Kasumi-1 (cell line): ENCODE results near the gene FN3KRP.

Experiments used
- DNase-seq, 2 experiments: peaks; one replicate each; lab custom pipeline; 2025; lab: John Stamatoyannopoulos, UW

Gene FN3KRP

GRCh38 chr17:82687871-82688270 is 28.6 kb upstream of the FN3KRP start:
- DNase-seq, result no peak

GRCh38 chr17:82689077-82689476 is 27.4 kb upstream of the FN3KRP start:
- no peak for DNase-seq

- no peak for DNase-seq
These were observed 25.6 kb upstream of the FN3KRP start for GRCh38 chr17:82690786-82691489.

DNA sequence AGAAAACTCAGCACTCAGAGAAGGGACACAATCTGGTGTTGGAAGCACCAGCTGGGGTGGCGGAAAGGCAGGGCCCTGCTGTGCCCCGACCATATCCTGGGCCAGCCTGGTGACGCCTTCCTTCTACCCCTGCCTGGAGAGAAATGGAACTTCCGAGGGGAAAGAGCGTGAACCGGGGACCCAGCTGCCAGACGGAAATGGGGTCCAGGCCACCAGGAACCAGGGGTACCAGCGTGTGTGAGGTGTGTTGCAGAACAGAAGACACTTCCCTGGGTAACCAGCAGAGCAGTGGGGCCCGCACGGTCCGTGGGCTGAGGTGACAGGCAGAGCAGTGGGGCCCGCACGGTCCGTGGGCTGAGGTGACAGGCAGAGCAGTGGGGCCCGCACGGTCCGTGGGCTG is 24.8 kb upstream of the FN3KRP start:
- no peak for DNase-seq

DNA sequence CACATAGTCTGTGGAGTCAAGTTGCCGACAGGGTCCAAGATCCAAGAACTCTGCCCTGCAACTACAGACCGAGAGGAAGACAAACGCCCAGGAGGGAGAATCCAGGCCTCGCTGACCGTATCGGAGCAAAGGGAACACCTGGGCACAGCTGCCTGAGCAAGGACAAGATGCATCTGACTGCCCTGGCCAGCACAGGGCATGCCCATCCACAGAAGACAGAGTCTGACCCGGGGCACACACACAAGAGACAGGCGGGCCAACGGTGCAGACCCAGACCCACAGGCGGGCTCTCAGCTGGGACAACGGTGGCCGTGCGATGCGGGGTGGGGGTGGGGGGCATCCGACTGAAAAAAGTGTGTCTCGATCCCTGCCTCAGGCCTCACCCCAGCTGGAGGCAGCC is 24.2 kb upstream of the FN3KRP start:
- DNase-seq, result no peak

GRCh38 chr17:82693168-82693867 is 23.2 kb upstream of the FN3KRP start:
- no peak for DNase-seq

DNA sequence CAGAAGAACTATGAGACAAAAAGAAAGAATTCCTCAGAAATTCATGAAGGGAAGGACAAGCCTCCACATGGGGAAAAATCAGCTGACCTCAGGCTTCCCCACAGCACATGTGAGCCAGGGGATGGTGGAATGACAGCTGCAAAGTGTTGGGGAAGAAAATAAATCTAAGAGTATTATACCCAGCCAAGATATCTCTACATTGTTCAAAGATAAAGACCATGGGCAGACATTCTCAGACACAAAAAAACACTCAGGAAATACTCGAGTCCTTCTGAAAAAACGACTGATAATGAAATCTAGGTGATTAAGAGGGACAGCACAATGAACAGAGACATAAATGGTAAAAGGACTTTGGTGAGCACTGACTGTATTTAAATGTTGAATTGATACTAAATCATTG is 21.9 kb upstream of the FN3KRP start:
- no peak for DNase-seq

- no peak for DNase-seq
These were observed 20.2 kb upstream of the FN3KRP start for GRCh38 chr17:82696259-82696658.

DNA sequence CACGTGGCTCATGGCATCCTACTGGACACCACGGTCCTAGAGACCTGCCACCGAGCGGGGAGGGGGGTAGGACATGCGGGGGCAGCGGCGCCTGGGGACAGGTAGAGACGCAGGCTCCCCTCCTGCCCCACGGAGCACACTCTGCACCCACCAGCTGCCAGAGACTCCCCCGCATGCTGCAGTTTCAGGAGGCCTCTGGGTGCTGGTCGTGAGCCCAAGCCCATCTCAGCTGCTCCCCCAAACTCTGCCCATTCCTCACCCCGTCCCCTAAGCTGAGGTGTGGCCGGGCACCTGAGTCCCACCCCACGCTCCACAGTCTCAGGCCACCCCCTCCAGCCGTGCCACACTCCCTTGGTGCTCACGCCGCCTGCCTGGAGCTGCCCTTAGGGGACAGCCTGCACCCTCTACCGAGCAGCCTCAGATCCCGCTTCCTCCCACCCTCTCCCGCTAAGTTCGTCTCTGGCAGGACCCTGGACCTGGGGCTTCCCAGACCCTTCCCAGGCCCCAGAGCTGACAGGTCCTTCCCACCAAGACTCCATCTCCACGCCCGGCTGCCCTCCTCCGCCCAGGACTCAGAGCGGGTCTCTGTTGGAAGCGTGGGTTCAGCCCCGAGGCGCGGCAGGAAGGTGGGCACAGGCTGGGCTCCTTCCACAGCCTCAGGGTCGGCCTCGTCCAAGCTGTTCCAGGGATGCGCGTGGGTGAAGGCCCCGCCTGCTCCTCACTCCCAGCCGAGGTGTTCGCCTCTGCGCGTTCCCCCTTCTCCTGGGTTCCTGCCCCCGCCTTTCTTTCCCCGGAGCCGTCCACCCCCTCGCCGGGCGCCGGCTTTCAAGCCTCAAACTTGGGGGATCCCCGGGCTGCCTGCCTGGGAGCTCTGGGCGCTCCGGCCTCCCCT is 19.3 kb upstream of the FN3KRP start:
- DNase-seq, result no peak

- no peak for DNase-seq
These were observed 18.8 kb upstream of the FN3KRP start for GRCh38 chr17:82697808-82698064.

- DNase-seq, result peak; percentile 100
These were observed 18.2 kb upstream of the FN3KRP start, which contains the start of gene RAB40B for GRCh38 chr17:82698065-82698973. TSS of gene RAB40B (minus strand) at chr17:82698698. CDS start at chr17:82698596, 102 bp downstream.

DNA sequence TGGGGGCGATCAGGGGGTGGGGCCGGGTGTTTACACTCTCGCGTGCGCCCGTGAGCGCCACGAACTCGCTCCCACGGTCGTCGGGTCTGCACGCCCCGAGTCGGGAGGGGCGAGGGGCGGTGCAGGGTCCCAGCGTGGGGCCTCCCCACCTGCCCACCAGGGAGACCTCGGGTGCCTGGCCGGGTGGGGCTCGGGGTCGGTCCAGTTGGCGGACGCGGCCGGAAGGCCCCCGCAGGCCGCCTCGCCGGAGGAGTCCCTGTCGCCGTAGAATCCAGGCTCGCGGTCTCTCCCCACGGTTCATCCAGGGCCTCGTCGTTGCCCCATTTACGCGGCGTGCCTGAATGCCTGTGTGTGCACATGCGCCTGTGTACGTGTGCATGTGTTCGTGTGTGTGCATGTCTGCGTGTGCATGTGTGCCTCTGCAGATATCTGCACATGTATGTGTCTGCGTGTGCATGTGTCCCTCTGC is 17.5 kb upstream of the FN3KRP start:
- no peak for DNase-seq

- no peak for DNase-seq
These were observed 17.0 kb upstream of the FN3KRP start for GRCh38 chr17:82699551-82699950.

GRCh38 chr17:82702231-82702927 is 14.1 kb upstream of the FN3KRP start:
- no peak for DNase-seq

GRCh38 chr17:82703036-82703745 is 13.3 kb upstream of the FN3KRP start:
- no peak for DNase-seq

- no peak for DNase-seq
These were observed 12.3 kb upstream of the FN3KRP start for GRCh38 chr17:82703935-82704865.

- DNase-seq, result no peak
These were observed 11.6 kb upstream of the FN3KRP start for GRCh38 chr17:82704886-82705285.

DNA sequence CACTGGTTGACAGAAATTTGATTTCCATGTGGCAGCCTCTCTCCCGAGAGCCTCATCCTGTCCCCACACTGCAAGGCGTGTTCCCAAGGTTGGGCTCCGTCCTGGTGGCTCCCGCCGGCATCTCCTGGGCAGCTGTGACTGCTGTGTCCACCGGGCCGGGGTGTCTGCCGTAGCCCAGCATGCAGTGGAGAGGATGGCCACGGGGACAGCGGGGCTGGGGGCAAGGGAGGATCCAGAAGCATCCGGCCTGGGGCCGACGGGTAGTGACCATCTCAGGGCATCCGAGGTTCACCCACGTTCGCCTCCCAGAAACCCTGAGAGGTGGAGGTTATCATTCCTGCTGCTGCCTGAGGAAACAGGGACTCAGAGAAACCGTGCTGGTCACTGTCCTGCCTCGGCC is 10.8 kb upstream of the FN3KRP start:
- DNase-seq, result no peak

DNA sequence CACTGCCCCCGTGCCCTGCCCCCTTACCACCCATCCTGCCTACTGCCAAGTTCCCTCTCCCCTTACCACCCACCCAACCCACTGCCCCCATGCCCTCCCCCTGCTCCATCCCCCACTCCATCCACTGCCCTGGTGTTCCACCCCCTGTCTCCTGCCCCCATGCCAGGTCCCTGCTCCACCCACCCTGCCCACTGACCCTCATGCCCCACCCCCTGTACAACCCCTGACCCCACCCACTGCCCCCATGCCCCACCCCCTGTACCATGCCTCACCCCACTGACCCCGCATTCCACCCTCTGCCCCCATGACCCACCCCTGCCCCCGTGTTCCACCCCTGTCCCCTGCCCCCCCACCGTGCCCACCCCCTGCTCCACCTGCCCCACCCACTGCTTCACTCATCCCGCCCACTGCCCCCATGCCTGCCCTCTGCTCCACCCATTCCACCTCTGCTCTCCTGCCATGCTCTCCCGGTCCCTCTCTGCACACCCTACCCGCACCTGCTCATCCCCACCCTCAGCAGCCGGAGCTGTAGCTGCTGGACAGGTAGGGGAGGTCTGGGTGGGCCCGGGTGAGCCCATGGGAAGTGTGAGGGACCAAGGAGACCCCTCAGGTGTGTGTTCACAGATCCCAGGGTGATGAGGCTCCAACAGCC is 7.4 kb upstream of the FN3KRP start:
- no peak for DNase-seq
